Mesendoderm (in vitro differentiated cells): ENCODE data around the gene DHODH.

Experiments used
- DNase-seq: peaks from one replicate; pipeline ENCODE4 v3.0.0; 2013
- H2AK5ac ChIP-seq: 2 replicates; pipeline ENCODE4 v1.6.1; 2013; ENCODE audit warnings: low read length, inconsistent platforms
- H2BK120ac ChIP-seq: 2 replicates; pipeline ENCODE4 v1.6.1; 2013; ENCODE audit warnings: low read depth, mild to moderate bottlenecking, low read length, moderate library complexity, mixed read lengths
- H2BK15ac ChIP-seq: replicated peaks from 2 replicates; pipeline ENCODE4 v1.6.1; 2013; ENCODE audit warnings: low read depth, mild to moderate bottlenecking, moderate library complexity
- H2BK5ac ChIP-seq: 2 replicates; pipeline ENCODE4 v1.6.1; 2013; ENCODE audit warnings: low read length, inconsistent platforms
- H3K18ac ChIP-seq: 2 replicates; pipeline ENCODE4 v1.6.1; 2013; ENCODE audit warnings: mild to moderate bottlenecking, low read length, mixed read lengths
- H3K23ac ChIP-seq: one replicate; pipeline ENCODE4 v1.6.1; 2013; ENCODE audit warnings: low read length
- H3K27ac ChIP-seq: 2 replicates; pipeline ENCODE4 v1.5.1; 2013; ENCODE audit warnings: low read depth, mild to moderate bottlenecking, inconsistent platforms, low read length, moderate library complexity
- H3K27me3 ChIP-seq: 2 replicates; pipeline ENCODE4 v1.6.1; 2013; ENCODE audit warnings: low read length, control low read depth, mild to moderate bottlenecking, inconsistent platforms; ENCODE audit not compliant: insufficient read depth, poor library complexity
- H3K36me3 ChIP-seq: 2 replicates; pipeline ENCODE4 v1.6.1; 2013; ENCODE audit warnings: low read length, inconsistent platforms; ENCODE audit not compliant: control insufficient read depth, insufficient read depth
- H3K4ac ChIP-seq: one replicate; pipeline ENCODE4 v1.6.1; 2013; ENCODE audit warnings: low read depth, mild to moderate bottlenecking, low read length, moderate library complexity
- H3K4me1 ChIP-seq: 2 replicates; pipeline ENCODE4 v1.6.1; 2013; ENCODE audit warnings: low read depth, low read length, inconsistent platforms; ENCODE audit not compliant: control insufficient read depth
- H3K4me2 ChIP-seq: 2 replicates; pipeline ENCODE4 v1.6.1; 2013; ENCODE audit warnings: low read length
- H3K4me3 ChIP-seq: 2 replicates; pipeline ENCODE4 v1.5.1; 2013; ENCODE audit warnings: mild to moderate bottlenecking, low read length
- H3K56ac ChIP-seq: one replicate; pipeline ENCODE4 v1.6.1; 2013; ENCODE audit warnings: low read length
- H3K79me1 ChIP-seq: 2 replicates; pipeline ENCODE4 v1.6.1; 2013; ENCODE audit warnings: low read length, inconsistent platforms
- H3K79me2 ChIP-seq: 2 replicates; pipeline ENCODE4 v1.6.1; 2013; ENCODE audit warnings: mild to moderate bottlenecking, low read length; ENCODE audit not compliant: control insufficient read depth, insufficient read depth
- H3K9ac ChIP-seq: 2 replicates; pipeline ENCODE4 v1.6.1; 2013; ENCODE audit warnings: low read length, inconsistent platforms
- H4K5ac ChIP-seq: one replicate; pipeline ENCODE4 v1.6.1; 2013; ENCODE audit warnings: low read length
- H4K8ac ChIP-seq: one replicate; pipeline ENCODE4 v1.6.1; 2013; ENCODE audit warnings: low read depth, mild to moderate bottlenecking, control low read depth, low read length, moderate library complexity
- WGBS: extraction: QIAGEN DNeasy Blood & Tissue Kit; methylation state at CpG from one replicate; pipeline ENCODE4 v1.1.7; 2013; ENCODE audit warnings: low lambda C conversion rate, missing lambda C conversion rate; ENCODE audit not compliant: insufficient coverage; ENCODE audit errors: extremely low coverage; 5-methylcytosine and 5-hydroxymethylcytosine counted together

DHODH gene

DNA sequence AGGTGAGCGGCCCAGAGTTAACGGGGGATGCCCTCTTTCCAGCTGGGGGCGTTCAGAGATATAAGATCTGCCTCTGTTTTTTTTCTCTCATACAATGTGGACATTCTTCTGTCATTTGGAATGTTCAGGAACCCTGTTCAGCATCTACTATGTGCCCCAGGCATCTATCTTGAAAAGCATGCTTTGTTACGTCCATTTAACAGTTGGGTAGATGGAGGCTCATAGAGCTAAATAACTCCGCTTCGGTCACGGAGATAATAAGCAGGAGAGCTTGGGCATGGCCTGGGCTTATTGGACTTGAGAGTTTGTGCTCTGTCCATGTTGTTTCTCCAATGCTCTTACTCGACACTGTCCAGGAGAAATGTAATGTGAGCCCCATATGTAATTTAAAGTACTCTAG is 6.1 kb downstream of the DHODH start:
- no peak overlapping the region for H2AK5ac ChIP-seq
- no peak overlapping the region for H3K18ac ChIP-seq
- no peak overlapping the region for H3K9ac ChIP-seq
- no peaks in the 10 kb centered on the region for H3K36me3 ChIP-seq
- no peaks in the 10 kb centered on the region for H3K79me2 ChIP-seq
- DNase-seq = no peak
- peak overlapping the region; percentile 42 for H3K27ac ChIP-seq
- H3K27me3 ChIP-seq = no peaks in the 10 kb centered on the region
- no peak overlapping the region for H3K4me2 ChIP-seq
- H3K4me3 ChIP-seq = no peak overlapping the region
- peaks cover 2% of the 10 kb centered on the region for H3K4me1 ChIP-seq
- no peak overlapping the region for H2BK120ac ChIP-seq
- H2BK5ac ChIP-seq = no peak overlapping the region
- WGBS = no CpG with 5 or more reads among the region's 8 CpGs
- no peak overlapping the region for H4K8ac ChIP-seq
- H2BK15ac ChIP-seq = no peak overlapping the region
- H3K4ac ChIP-seq = no peak overlapping the region
- no peak overlapping the region for H3K56ac ChIP-seq
- no peaks in the 10 kb centered on the region for H3K79me1 ChIP-seq
- H3K23ac ChIP-seq = no peak overlapping the region
- H4K5ac ChIP-seq = no peak overlapping the region

DNA sequence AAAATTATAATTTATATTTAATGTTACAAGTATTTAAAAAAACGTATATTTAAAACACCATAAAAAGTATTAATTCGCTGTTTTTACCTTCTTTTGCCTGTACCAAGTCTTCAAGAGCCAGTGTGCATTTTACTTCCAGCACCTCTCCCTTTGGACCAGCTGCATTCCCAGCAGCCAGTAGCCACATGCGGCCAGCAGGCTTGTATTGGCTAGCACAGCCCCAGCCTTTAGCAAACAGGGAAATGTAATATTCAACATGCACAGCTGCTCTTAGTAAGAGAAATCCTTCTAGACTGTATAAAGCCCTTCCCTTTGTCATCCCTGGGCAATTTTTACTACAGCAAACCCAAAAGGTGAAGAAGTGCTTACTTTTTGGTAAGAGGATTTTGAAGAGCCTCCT is 6.6 kb downstream of the DHODH start:
- Histone ChIP-seq H4K5ac (no peak overlapping the region), H3K56ac (no peak overlapping the region), H3K4me3 (no peak overlapping the region), H3K79me1 (no peaks in the 10 kb centered on the region), H3K18ac (no peak overlapping the region), H3K79me2 (no peaks in the 10 kb centered on the region), H2BK120ac (no peak overlapping the region), H3K4me2 (no peak overlapping the region), H2BK15ac (no peak overlapping the region), H3K4me1 (peaks cover 2% of the 10 kb centered on the region), H4K8ac (no peak overlapping the region), H2AK5ac (no peak overlapping the region), H3K23ac (no peak overlapping the region), H3K36me3 (no peaks in the 10 kb centered on the region), H2BK5ac (no peak overlapping the region), H3K27me3 (no peaks in the 10 kb centered on the region), H3K4ac (no peak overlapping the region), H3K27ac (no peak overlapping the region), H3K9ac (no peak overlapping the region)
- 88% methylated on average over 2 of the region's 3 CpGs for WGBS
- DNase-seq = no peak

DNA sequence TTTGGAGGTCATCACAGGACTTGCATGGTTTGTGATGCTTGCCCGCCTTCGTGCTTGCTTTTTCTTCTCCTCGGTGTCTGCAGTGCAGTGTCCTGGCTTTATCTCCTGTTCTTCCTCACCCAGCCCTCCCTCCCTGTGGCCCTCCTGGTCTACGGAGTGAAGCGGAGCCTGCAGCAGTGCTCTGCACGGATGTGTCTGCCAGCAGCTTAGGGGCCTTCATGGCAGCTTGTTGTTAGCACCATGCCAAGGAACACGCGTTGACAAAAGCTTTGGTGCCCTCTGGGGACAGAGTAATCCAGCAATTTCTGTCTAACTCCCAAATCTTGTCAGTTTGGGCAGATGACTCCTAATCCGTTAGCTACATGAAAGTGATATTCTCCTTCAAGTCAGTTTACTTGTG is 9.9 kb downstream of the DHODH start:
- H3K4me3 ChIP-seq = no peak overlapping the region
- H2BK120ac ChIP-seq = no peak overlapping the region
- peaks cover 3% of the 10 kb centered on the region for H3K36me3 ChIP-seq
- no peak overlapping the region for H3K27ac ChIP-seq
- no peaks in the 10 kb centered on the region for H3K4me1 ChIP-seq
- no peak overlapping the region for H3K9ac ChIP-seq
- H3K18ac ChIP-seq = no peak overlapping the region
- H3K23ac ChIP-seq = no peak overlapping the region
- H3K56ac ChIP-seq = no peak overlapping the region
- no peaks in the 10 kb centered on the region for H3K79me1 ChIP-seq
- no peak overlapping the region for H2BK5ac ChIP-seq
- no CpG with 5 or more reads among the region's 9 CpGs for WGBS
- no peaks in the 10 kb centered on the region for H3K79me2 ChIP-seq
- no peak overlapping the region for H2AK5ac ChIP-seq
- H4K5ac ChIP-seq = no peak overlapping the region
- no peak overlapping the region for H3K4ac ChIP-seq
- no peak overlapping the region for H4K8ac ChIP-seq
- H3K4me2 ChIP-seq = no peak overlapping the region
- no peak for DNase-seq
- H2BK15ac ChIP-seq = no peak overlapping the region
- no peaks in the 10 kb centered on the region for H3K27me3 ChIP-seq

DNA sequence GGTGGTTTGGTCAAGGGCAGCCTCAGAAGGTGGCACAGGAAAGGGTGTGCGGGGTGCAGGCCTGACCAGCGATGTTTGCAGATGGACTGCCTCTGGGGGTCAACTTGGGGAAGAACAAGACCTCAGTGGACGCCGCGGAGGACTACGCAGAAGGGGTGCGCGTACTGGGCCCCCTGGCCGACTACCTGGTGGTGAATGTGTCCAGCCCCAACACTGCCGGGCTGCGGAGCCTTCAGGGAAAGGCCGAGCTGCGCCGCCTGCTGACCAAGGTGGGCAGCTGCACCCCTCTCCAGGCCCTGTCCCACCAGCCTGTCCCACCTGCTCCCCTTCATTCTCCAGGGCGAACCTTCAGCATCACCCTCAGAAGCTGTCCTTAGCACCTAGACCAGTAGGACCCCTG is 12.5 kb downstream of the DHODH start:
- no peak overlapping the region for H3K9ac ChIP-seq
- peak; percentile 48 for DNase-seq
- H3K79me2 ChIP-seq = no peaks in the 10 kb centered on the region
- H3K27ac ChIP-seq = no peak overlapping the region
- no CpG with 5 or more reads among the region's 15 CpGs for WGBS
- H3K56ac ChIP-seq = no peak overlapping the region
- no peak overlapping the region for H3K23ac ChIP-seq
- no peaks in the 10 kb centered on the region for H3K4me1 ChIP-seq
- H3K4me3 ChIP-seq = no peak overlapping the region
- H3K18ac ChIP-seq = no peak overlapping the region
- H3K36me3 ChIP-seq = peaks cover 3% of the 10 kb centered on the region
- no peak overlapping the region for H3K4me2 ChIP-seq
- H3K4ac ChIP-seq = no peak overlapping the region
- H3K27me3 ChIP-seq = no peaks in the 10 kb centered on the region
- no peak overlapping the region for H2AK5ac ChIP-seq
- no peak overlapping the region for H4K5ac ChIP-seq
- H4K8ac ChIP-seq = no peak overlapping the region
- no peak overlapping the region for H2BK5ac ChIP-seq
- no peak overlapping the region for H2BK120ac ChIP-seq
- H2BK15ac ChIP-seq = no peak overlapping the region
- H3K79me1 ChIP-seq = no peaks in the 10 kb centered on the region

DNA sequence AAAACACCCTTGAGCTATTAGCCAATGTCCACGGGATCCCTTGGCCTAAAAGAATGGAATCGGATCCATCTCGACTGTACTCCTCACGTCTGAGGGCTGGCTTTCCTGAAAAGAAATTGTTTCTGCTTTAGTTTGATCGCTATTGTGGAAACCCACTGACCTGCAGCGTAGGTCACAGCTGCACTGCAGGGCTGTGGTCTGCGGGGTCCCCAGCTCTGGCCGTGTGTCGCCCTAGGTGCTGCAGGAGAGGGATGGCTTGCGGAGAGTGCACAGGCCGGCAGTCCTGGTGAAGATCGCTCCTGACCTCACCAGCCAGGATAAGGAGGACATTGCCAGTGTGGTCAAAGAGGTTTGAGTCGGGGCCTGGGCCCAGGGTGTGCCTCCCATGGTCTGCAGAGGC is 13.6 kb downstream of the DHODH start:
- Histone ChIP-seq H3K4me1 (no peaks in the 10 kb centered on the region), H3K4me2 (no peak overlapping the region), H3K18ac (no peak overlapping the region), H2BK5ac (no peak overlapping the region), H3K27me3 (no peaks in the 10 kb centered on the region), H3K79me2 (no peaks in the 10 kb centered on the region), H3K9ac (no peak overlapping the region), H2AK5ac (no peak overlapping the region), H2BK120ac (no peak overlapping the region), H3K56ac (no peak overlapping the region), H3K79me1 (no peaks in the 10 kb centered on the region), H3K4me3 (no peak overlapping the region), H3K23ac (no peak overlapping the region), H3K27ac (no peak overlapping the region), H4K5ac (no peak overlapping the region), H3K4ac (no peak overlapping the region), H2BK15ac (no peak overlapping the region), H4K8ac (no peak overlapping the region), H3K36me3 (peaks cover 3% of the 10 kb centered on the region)
- no CpG with 5 or more reads among the region's 13 CpGs for WGBS
- no peak for DNase-seq

DNA sequence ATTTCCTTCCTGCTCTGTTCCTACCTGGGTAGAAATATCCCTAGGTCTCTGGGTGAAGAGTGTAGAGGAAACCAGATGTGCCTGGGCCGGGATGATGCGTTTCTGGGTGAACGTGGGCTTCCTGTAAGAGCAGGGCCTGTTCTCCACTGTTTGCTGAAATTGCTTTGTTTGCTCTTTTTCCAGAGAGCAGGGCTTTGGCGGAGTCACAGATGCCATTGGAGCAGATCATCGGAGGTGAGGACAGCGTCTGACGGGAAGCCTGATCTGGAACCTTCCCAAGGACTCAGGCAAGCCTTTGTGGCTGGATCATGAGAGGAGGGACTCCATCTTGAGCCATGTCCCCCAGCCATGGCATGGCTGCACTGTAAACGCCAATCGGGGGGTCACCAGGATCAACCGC is 15.4 kb downstream of the DHODH start:
- Histone ChIP-seq H2BK5ac (no peak overlapping the region), H3K36me3 (peaks cover 3% of the 10 kb centered on the region), H3K4me3 (no peak overlapping the region), H3K27ac (no peak overlapping the region), H3K79me1 (no peaks in the 10 kb centered on the region), H3K4ac (no peak overlapping the region), H2BK15ac (no peak overlapping the region), H3K56ac (no peak overlapping the region), H3K23ac (no peak overlapping the region), H3K4me1 (no peaks in the 10 kb centered on the region), H3K18ac (no peak overlapping the region), H3K27me3 (no peaks in the 10 kb centered on the region), H2BK120ac (no peak overlapping the region), H2AK5ac (no peak overlapping the region), H4K8ac (no peak overlapping the region), H3K4me2 (no peak overlapping the region), H3K9ac (no peak overlapping the region), H4K5ac (no peak overlapping the region), H3K79me2 (no peaks in the 10 kb centered on the region)
- no peak for DNase-seq
- WGBS = no CpG with 5 or more reads among the region's 10 CpGs
